AG10803 (cell line): Measurements from ENCODE around the gene GLTP.

ENCODE experiments used
- DNase-seq: peaks from one replicate; pipeline ENCODE4 v3.0.0; 2010; ENCODE audit warnings: low read depth
- H3K4me3 ChIP-seq: 2 replicates; pipeline ENCODE4 v1.5.1; 2011; ENCODE audit warnings: mild to moderate bottlenecking, low read length, control low read depth
- TF ChIP-seq, protein P1 (sequence below): conservative IDR thresholded peaks from 2 replicates; pipeline ENCODE4 v1.5.1; 2011; ENCODE audit warnings: mild to moderate bottlenecking, low read length, control low read depth, inconsistent platforms

Gene GLTP

GRCh38 chr12:109804820-109805761 is 75.2 kb downstream of the GLTP start:
- TF ChIP-seq, protein P1, sequence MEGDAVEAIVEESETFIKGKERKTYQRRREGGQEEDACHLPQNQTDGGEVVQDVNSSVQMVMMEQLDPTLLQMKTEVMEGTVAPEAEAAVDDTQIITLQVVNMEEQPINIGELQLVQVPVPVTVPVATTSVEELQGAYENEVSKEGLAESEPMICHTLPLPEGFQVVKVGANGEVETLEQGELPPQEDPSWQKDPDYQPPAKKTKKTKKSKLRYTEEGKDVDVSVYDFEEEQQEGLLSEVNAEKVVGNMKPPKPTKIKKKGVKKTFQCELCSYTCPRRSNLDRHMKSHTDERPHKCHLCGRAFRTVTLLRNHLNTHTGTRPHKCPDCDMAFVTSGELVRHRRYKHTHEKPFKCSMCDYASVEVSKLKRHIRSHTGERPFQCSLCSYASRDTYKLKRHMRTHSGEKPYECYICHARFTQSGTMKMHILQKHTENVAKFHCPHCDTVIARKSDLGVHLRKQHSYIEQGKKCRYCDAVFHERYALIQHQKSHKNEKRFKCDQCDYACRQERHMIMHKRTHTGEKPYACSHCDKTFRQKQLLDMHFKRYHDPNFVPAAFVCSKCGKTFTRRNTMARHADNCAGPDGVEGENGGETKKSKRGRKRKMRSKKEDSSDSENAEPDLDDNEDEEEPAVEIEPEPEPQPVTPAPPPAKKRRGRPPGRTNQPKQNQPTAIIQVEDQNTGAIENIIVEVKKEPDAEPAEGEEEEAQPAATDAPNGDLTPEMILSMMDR, result peak; percentile 96
- no peak overlapping the region for H3K4me3 ChIP-seq
- peak; percentile 43 for DNase-seq

DNA sequence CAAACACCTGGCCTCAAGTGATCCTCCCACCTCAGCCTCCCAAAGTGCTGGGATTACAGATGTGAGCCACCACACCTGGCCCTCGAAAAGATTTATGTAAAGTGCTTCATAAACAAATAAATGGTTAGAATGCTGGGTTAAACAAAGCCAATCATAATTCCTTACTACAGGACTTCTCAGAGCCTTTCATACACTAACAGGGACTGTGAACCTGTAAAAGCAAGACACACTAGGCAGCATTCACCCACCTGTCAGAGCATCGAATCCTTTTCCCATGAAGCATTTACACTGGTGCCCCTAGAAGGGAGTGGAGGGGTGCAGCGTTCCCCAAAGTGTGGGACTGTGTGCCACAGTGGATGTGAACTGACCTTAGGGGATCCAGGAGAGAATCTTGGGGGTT is 76.7 kb downstream of the GLTP start:
- DNase-seq, result no peak
- TF ChIP-seq, protein P1, result no peak
- no peak overlapping the region for H3K4me3 ChIP-seq

DNA sequence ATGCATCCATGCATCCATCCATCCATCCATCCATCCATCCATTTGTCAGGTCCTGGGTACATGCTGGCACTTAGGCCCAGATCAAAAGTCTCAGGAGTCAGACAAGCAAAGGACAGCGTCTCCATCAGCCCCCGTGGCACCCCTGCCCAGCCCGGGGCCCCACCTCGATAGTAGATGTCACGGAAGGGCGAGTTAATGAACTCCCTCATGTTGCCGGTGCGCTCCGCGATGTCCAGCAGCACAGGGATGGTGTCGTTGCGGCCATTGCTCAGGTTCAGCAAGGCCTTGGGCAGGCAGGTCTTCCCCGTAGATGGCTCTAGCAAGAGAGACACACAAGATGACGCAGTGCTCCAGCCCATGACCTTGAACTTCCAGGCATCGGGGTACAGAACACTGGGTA is 77.5 kb downstream of the GLTP start:
- DNase-seq, result no peak
- TF ChIP-seq, protein P1, result no peak
- no peak overlapping the region for H3K4me3 ChIP-seq
